NB4 (cell line): ENCODE data around the gene RUFY4.
"Not testable (repeated sequence)": the region's sequence is repeated elsewhere in the genome, so short reads cannot be mapped to it uniquely, and the experiment has no call there.

Source experiments
- DNase-seq: peaks from one replicate; pipeline ENCODE4 v3.0.0; 2010; ENCODE audit warnings: low read depth
- H3K4me3 ChIP-seq: one replicate; pipeline ENCODE4 v1.5.1; 2011; ENCODE audit warnings: mild to moderate bottlenecking, low read depth, low read length, moderate library complexity
- MAX ChIP-seq: IDR thresholded peaks from 2 replicates; pipeline ENCODE4 v1.6.1; 2011; ENCODE audit warnings: low read depth, low read length
- MYC ChIP-seq: IDR thresholded peaks from 2 replicates; pipeline ENCODE4 v1.6.1; 2011; ENCODE audit warnings: low read depth, low read length
- POLR2A ChIP-seq: IDR thresholded peaks from 2 replicates; pipeline ENCODE4 v1.6.1; 2011; ENCODE audit warnings: mild to moderate bottlenecking; ENCODE audit not compliant: insufficient read length; ENCODE audit errors: extremely low read depth
- TF ChIP-seq, protein P1 (sequence below): IDR thresholded peaks from one replicate; pipeline ENCODE4 v1.5.1; 2012; ENCODE audit warnings: low read depth, low read length

RUFY4 gene

GRCh38 chr2:218093879-218094278 is 24.8 kb downstream of the RUFY4 start:
- DNase-seq = no peak
- TF ChIP-seq POLR2A = no peak
- TF ChIP-seq, protein P1, sequence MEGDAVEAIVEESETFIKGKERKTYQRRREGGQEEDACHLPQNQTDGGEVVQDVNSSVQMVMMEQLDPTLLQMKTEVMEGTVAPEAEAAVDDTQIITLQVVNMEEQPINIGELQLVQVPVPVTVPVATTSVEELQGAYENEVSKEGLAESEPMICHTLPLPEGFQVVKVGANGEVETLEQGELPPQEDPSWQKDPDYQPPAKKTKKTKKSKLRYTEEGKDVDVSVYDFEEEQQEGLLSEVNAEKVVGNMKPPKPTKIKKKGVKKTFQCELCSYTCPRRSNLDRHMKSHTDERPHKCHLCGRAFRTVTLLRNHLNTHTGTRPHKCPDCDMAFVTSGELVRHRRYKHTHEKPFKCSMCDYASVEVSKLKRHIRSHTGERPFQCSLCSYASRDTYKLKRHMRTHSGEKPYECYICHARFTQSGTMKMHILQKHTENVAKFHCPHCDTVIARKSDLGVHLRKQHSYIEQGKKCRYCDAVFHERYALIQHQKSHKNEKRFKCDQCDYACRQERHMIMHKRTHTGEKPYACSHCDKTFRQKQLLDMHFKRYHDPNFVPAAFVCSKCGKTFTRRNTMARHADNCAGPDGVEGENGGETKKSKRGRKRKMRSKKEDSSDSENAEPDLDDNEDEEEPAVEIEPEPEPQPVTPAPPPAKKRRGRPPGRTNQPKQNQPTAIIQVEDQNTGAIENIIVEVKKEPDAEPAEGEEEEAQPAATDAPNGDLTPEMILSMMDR = peak; percentile 37
- no peak overlapping the region for H3K4me3 ChIP-seq

- no peak for DNase-seq
- no peak for TF ChIP-seq MAX
- no peak for TF ChIP-seq MYC
- no peak for TF ChIP-seq POLR2A
- TF ChIP-seq, protein P1 = no peak
These were observed 26.8 kb downstream of the RUFY4 start for GRCh38 chr2:218095853-218096252.

DNA sequence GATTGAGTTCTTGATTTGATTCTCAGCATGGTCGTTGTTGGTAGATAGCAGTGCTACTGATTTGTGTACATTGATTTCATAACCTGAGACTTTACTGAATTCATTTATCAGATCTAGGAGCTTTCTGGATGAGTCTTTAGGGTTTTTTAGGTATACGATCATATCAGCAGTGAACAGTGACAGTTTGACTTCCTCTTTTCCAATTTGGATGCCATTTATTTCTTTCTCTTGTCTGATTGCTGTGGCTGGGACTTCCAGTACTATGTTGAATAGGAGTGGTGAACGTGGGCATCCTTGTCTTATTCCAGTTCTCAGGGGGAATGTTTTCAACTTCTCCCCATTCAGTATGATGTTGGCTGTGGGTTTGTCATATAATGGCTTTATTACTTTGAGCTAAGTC is 28.9 kb downstream of the RUFY4 start:
- DNase-seq = no peak
- no peak overlapping the region for H3K4me3 ChIP-seq
- TF ChIP-seq POLR2A (no peak), MAX (no peak), MYC (no peak)
- TF ChIP-seq, protein P1 = no peak

More at GRCh38 chr2:218095853-218096252, 26.8 kb downstream of the RUFY4 start:
- H3K4me3 ChIP-seq = no peak overlapping the region

DNA sequence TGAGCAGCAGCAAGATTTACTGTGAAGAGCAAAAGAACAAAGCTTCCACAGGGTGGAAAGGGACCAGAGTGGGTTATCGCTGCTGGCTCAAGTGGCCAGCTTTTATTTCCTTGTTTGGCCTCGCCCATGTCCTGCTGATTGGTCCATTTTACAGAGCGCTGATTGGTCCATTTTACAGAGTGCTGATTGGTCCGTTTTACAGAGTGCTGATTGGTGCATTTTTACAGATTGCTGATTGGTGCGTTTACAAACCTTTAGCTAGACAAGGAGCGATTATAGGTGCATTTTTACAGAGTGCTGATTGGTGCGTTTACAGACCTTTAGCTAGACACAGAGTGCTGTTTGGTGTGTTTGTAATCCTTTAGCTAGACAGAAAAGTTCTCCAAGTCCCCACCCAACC is 39.8 kb downstream of the RUFY4 start:
- not testable (repeated sequence) for DNase-seq, H3K4me3 ChIP-seq

- DNase-seq, H3K4me3 ChIP-seq: not testable (repeated sequence)
These were observed 52.7 kb downstream of the RUFY4 start for GRCh38 chr2:218121789-218122188.

GRCh38 chr2:218122286-218122685 is 53.2 kb downstream of the RUFY4 start:
- not testable (repeated sequence) for H3K4me3 ChIP-seq, DNase-seq

- no peak for DNase-seq
- TF ChIP-seq, protein P1 = no peak
- TF ChIP-seq MAX = no peak
- no peak for TF ChIP-seq MYC
- no peak for TF ChIP-seq POLR2A
- H3K4me3 ChIP-seq = no peak overlapping the region
These were observed 54.9 kb downstream of the RUFY4 start for GRCh38 chr2:218123986-218124385.

DNA sequence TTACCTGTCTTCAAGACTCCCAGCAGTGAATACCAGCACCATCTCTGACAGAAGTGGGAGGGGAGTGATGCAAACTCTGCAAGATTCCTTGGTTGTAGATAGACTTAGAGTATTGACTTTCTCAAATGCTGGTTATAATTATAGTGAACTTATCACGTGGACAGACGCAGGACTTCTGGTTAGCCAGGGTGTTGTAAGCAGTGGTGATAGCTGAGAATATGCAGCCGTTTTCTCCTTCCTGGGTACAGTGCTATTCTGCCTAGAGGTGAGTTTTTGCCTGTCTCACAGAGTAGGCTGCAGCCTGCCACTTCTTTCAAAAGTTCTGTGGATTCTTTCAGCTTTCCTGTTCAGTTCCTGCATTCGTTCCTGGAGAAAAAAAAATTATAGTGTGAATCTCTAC is 56.0 kb downstream of the RUFY4 start:
- DNase-seq = no peak
- TF ChIP-seq, protein P1 = no peak
- TF ChIP-seq POLR2A (no peak), MAX (no peak), MYC (no peak)
- H3K4me3 ChIP-seq = no peak overlapping the region
